ENCODE data around the gene COQ8A.

Gene COQ8A

GRCh38 chr1:227032396-227032795 lies 92.3 kb downstream of the COQ8A start:
- no peak for DNase-seq (ENCODE audit: low spot score)

- DNase-seq (ENCODE audit: low spot score) = no peak
Measured at GRCh38 chr1:227033880-227034279, 93.8 kb downstream of the COQ8A start.

DNA sequence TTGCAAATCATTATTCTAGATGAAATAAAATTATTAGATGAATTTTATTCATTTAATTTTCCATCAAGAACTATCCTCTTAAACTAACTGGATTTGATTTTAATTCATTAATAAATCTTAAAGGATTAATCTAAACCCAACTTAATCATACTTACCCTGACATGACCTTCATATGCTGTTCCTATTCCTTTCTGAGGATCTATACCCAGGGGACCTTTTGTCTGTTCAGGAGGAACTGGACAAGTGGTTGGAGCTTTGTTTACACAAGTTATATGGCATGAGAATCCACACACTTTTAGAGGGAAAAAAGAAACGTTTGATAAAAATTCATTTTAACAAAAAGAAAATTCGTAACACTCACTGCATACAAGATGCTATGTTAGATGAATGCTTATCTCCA lies 95.2 kb downstream of the COQ8A start:
- no peak for DNase-seq (ENCODE audit: low spot score)

GRCh38 chr1:227037121-227037520 lies 97.0 kb downstream of the COQ8A start:
- DNase-seq (ENCODE audit: low spot score) = no peak

Data from GM03348 (cell line).